ENCODE measurements around the gene KCNK13.
"Not testable (repeated sequence)": the region's sequence is repeated elsewhere in the genome, so short reads cannot be mapped to it uniquely, and the experiment has no call there.

Gene KCNK13

GRCh38 chr14:90061685-90062126, at the start of gene KCNK13:
Gene KCNK13, plus strand, starts transcription at chr14:90061994. Its CDS starts 212 bp downstream, at chr14:90062206.
- peak in 1 of 56 donors; percentile 4 for DNase-seq

- no peak for DNase-seq
These were observed 44.4 kb upstream of the KCNK13 start for GRCh38 chr14:90017371-90017770.

GRCh38 chr14:90019824-90020523, 41.8 kb upstream of the KCNK13 start:
- DNase-seq = peak in 9 of 56 donors; percentile 12 to 73 (median 48)

- DNase-seq = no peak
These were observed 38.5 kb upstream of the KCNK13 start for GRCh38 chr14:90023176-90023896.

- DNase-seq = no peak
These were observed 36.9 kb upstream of the KCNK13 start for GRCh38 chr14:90024910-90025309.

GRCh38 chr14:90026608-90027007, 35.2 kb upstream of the KCNK13 start:
- DNase-seq = not testable (repeated sequence)

GRCh38 chr14:90027842-90028241, 34.0 kb upstream of the KCNK13 start:
- no peak for DNase-seq

GRCh38 chr14:90034156-90034555, 27.6 kb upstream of the KCNK13 start:
- no peak for DNase-seq

- no peak for DNase-seq
These were observed 26.8 kb upstream of the KCNK13 start for GRCh38 chr14:90034835-90035525.

GRCh38 chr14:90039253-90040010, 22.4 kb upstream of the KCNK13 start:
- DNase-seq = no peak

GRCh38 chr14:90040411-90040810, 21.4 kb upstream of the KCNK13 start:
- no peak for DNase-seq

- DNase-seq = no peak
These were observed 19.1 kb upstream of the KCNK13 start for GRCh38 chr14:90042496-90043252.

GRCh38 chr14:90045616-90046015, 16.2 kb upstream of the KCNK13 start:
- no peak for DNase-seq

GRCh38 chr14:90049390-90049789, 12.4 kb upstream of the KCNK13 start:
- no peak for DNase-seq

GRCh38 chr14:90050271-90050670, 11.5 kb upstream of the KCNK13 start:
- DNase-seq = no peak

- no peak for DNase-seq
These were observed 8.8 kb upstream of the KCNK13 start for GRCh38 chr14:90053044-90053443.

GRCh38 chr14:90054803-90055202, 7.0 kb upstream of the KCNK13 start:
- DNase-seq = no peak

- DNase-seq = no peak
These were observed 5.0 kb upstream of the KCNK13 start for GRCh38 chr14:90056826-90057225.

- no peak for DNase-seq
These were observed 2.8 kb upstream of the KCNK13 start for GRCh38 chr14:90058876-90059458.

GRCh38 chr14:90060312-90060964, 1.4 kb upstream of the KCNK13 start:
- DNase-seq = peak in 51 of 56 donors; percentile 9 to 84 (median 54)

Data from nucleus accumbens (tissue), 56 donors.